Esophagus muscularis mucosa (tissue), 3 donors: ENCODE measurements around the gene SLC2A5.
"Not testable (repeated sequence)": the region's sequence is repeated elsewhere in the genome, so short reads cannot be mapped to it uniquely, and the experiment has no call there.

Experiments used
- CTCF ChIP-seq, 3 experiments: fragments of 200-600 bp in 2 of 3; fragments of 450-650 bp in 1 of 3; sonication (generic) in 2 of 3; IDR thresholded peaks; one replicate each; pipeline ENCODE4 v1.5.1; 2017 to 2019; ENCODE audit warnings: antibody characterized with exemption in 3 of 3, mild to moderate bottlenecking in 2 of 3, moderate library complexity in 1 of 3
- POLR2AphosphoS5 ChIP-seq, 2 donors: sonication (generic); formaldehyde crosslinking; IDR thresholded peaks; one replicate each; pipeline ENCODE4 v1.6.1; 2017; ENCODE audit warnings: antibody characterized with exemption in 2 of 2

GRCh38 chr1:9031077-9031476 is 38.4 kb downstream of the SLC2A5 start:
- not testable (repeated sequence) for TF ChIP-seq CTCF, POLR2AphosphoS5 (IDR thresholded peaks at IDR 0.05)
